WTC11 (cell line): ENCODE results near the gene SYN1.

Experiments used
- CTCF ChIP-seq: fragments of 200-600 bp; IDR thresholded peaks from 2 replicates; pipeline ENCODE4 v1.8.0; 2022; ENCODE audit warnings: antibody characterized with exemption
- JUN ChIP-seq: sonication (generic); formaldehyde crosslinking; IDR thresholded peaks from 2 replicates; pipeline ENCODE4 v1.8.0; 2023; ENCODE audit warnings: mild to moderate bottlenecking, missing genetic modification reagents
- ZNF416 ChIP-seq: fragments of 250-450 bp; sonication (Bioruptor Pico); IDR thresholded peaks from 2 replicates; pipeline ENCODE4 v1.9.0; 2021; ENCODE audit warnings: mild to moderate bottlenecking, inconsistent platforms

GRCh38 chrX:47629419-47630200 lies 10.0 kb upstream of the SYN1 start, which contains the start of gene CFP:
- no peak for TF ChIP-seq JUN (CRISPR knock-in tag)
- no peak for TF ChIP-seq CTCF
- no peak for TF ChIP-seq ZNF416 (CRISPR knock-in tag)
